IPS-18a (cell line): ENCODE results near the gene RASSF5.

ENCODE experiments used
- H3K27ac ChIP-seq: one replicate; pipeline ENCODE4 v1.5.1; 2013; ENCODE audit warnings: low read length
- H3K27me3 ChIP-seq: one replicate; pipeline ENCODE4 v1.6.1; 2013; ENCODE audit warnings: mild to moderate bottlenecking, low read length; ENCODE audit not compliant: control insufficient read depth, insufficient read depth
- H3K36me3 ChIP-seq: one replicate; pipeline ENCODE4 v1.6.1; 2013; ENCODE audit warnings: low read depth, low read length; ENCODE audit not compliant: control insufficient read depth
- H3K4me1 ChIP-seq: one replicate; pipeline ENCODE4 v1.6.1; 2013; ENCODE audit warnings: low read depth, low read length; ENCODE audit not compliant: control insufficient read depth
- H3K4me3 ChIP-seq: one replicate; pipeline ENCODE4 v1.5.1; 2013; ENCODE audit warnings: low read length
- H3K9ac ChIP-seq: one replicate; pipeline ENCODE4 v1.6.1; 2013; ENCODE audit warnings: mild to moderate bottlenecking, low read length, moderate library complexity
- H3K9me3 ChIP-seq: one replicate; pipeline ENCODE4 v1.6.1; 2013; ENCODE audit warnings: low read depth, low read length; ENCODE audit not compliant: control insufficient read depth

Gene RASSF5

GRCh38 chr1:206521127-206521526, 13.8 kb downstream of the RASSF5 start:
- H3K9ac ChIP-seq = no peak overlapping the region
- H3K27ac ChIP-seq = no peak overlapping the region
- H3K9me3 ChIP-seq = no peaks in the 10 kb centered on the region
- no peak overlapping the region for H3K4me3 ChIP-seq
- H3K36me3 ChIP-seq = no peaks in the 10 kb centered on the region
- H3K4me1 ChIP-seq = no peaks in the 10 kb centered on the region
- no peaks in the 10 kb centered on the region for H3K27me3 ChIP-seq

- no peaks in the 10 kb centered on the region for H3K27me3 ChIP-seq
- no peak overlapping the region for H3K27ac ChIP-seq
- H3K9me3 ChIP-seq = no peaks in the 10 kb centered on the region
- no peak overlapping the region for H3K4me3 ChIP-seq
- no peaks in the 10 kb centered on the region for H3K4me1 ChIP-seq
- no peaks in the 10 kb centered on the region for H3K36me3 ChIP-seq
- H3K9ac ChIP-seq = no peak overlapping the region
Observed at GRCh38 chr1:206521694-206522402, 14.5 kb downstream of the RASSF5 start.

- H3K9ac ChIP-seq = no peak overlapping the region
- H3K27me3 ChIP-seq = no peaks in the 10 kb centered on the region
- no peak overlapping the region for H3K27ac ChIP-seq
- no peaks in the 10 kb centered on the region for H3K4me1 ChIP-seq
- no peak overlapping the region for H3K4me3 ChIP-seq
- H3K36me3 ChIP-seq = no peaks in the 10 kb centered on the region
- H3K9me3 ChIP-seq = no peaks in the 10 kb centered on the region
Observed at GRCh38 chr1:206524739-206525364, 17.5 kb downstream of the RASSF5 start.

GRCh38 chr1:206526064-206526911, 19.0 kb downstream of the RASSF5 start:
- Histone ChIP-seq H3K27ac (no peak overlapping the region), H3K9me3 (no peaks in the 10 kb centered on the region), H3K36me3 (no peaks in the 10 kb centered on the region), H3K4me3 (no peak overlapping the region), H3K9ac (no peak overlapping the region), H3K27me3 (no peaks in the 10 kb centered on the region), H3K4me1 (no peaks in the 10 kb centered on the region)

- H3K9me3 ChIP-seq = no peaks in the 10 kb centered on the region
- no peak overlapping the region for H3K4me3 ChIP-seq
- no peaks in the 10 kb centered on the region for H3K4me1 ChIP-seq
- H3K27ac ChIP-seq = no peak overlapping the region
- H3K9ac ChIP-seq = no peak overlapping the region
- H3K27me3 ChIP-seq = no peaks in the 10 kb centered on the region
- H3K36me3 ChIP-seq = no peaks in the 10 kb centered on the region
Observed at GRCh38 chr1:206529425-206529824, 22.1 kb downstream of the RASSF5 start.

- no peak overlapping the region for H3K27ac ChIP-seq
- no peaks in the 10 kb centered on the region for H3K27me3 ChIP-seq
- no peak overlapping the region for H3K4me3 ChIP-seq
- no peak overlapping the region for H3K9ac ChIP-seq
- no peaks in the 10 kb centered on the region for H3K36me3 ChIP-seq
- H3K9me3 ChIP-seq = no peaks in the 10 kb centered on the region
- H3K4me1 ChIP-seq = no peaks in the 10 kb centered on the region
Observed at GRCh38 chr1:206532368-206532767, 25.0 kb downstream of the RASSF5 start.

- H3K9me3 ChIP-seq = no peaks in the 10 kb centered on the region
- H3K27ac ChIP-seq = no peak overlapping the region
- no peak overlapping the region for H3K4me3 ChIP-seq
- no peaks in the 10 kb centered on the region for H3K27me3 ChIP-seq
- no peaks in the 10 kb centered on the region for H3K4me1 ChIP-seq
- no peak overlapping the region for H3K9ac ChIP-seq
- no peaks in the 10 kb centered on the region for H3K36me3 ChIP-seq
Observed at GRCh38 chr1:206534552-206534951, 27.2 kb downstream of the RASSF5 start.

GRCh38 chr1:206535853-206536188, 28.5 kb downstream of the RASSF5 start:
- H3K27me3 ChIP-seq = no peaks in the 10 kb centered on the region
- H3K9me3 ChIP-seq = no peaks in the 10 kb centered on the region
- no peaks in the 10 kb centered on the region for H3K4me1 ChIP-seq
- H3K4me3 ChIP-seq = no peak overlapping the region
- no peak overlapping the region for H3K9ac ChIP-seq
- no peak overlapping the region for H3K27ac ChIP-seq
- no peaks in the 10 kb centered on the region for H3K36me3 ChIP-seq

- Histone ChIP-seq H3K9me3 (no peaks in the 10 kb centered on the region), H3K9ac (no peak overlapping the region), H3K27ac (no peak overlapping the region), H3K4me3 (no peak overlapping the region), H3K27me3 (no peaks in the 10 kb centered on the region), H3K4me1 (no peaks in the 10 kb centered on the region), H3K36me3 (no peaks in the 10 kb centered on the region)
Observed at GRCh38 chr1:206537141-206537540, 29.8 kb downstream of the RASSF5 start.

GRCh38 chr1:206538086-206538770, 30.9 kb downstream of the RASSF5 start:
- H3K4me3 ChIP-seq = no peak overlapping the region
- no peaks in the 10 kb centered on the region for H3K4me1 ChIP-seq
- H3K27ac ChIP-seq = no peak overlapping the region
- no peaks in the 10 kb centered on the region for H3K27me3 ChIP-seq
- H3K36me3 ChIP-seq = no peaks in the 10 kb centered on the region
- no peak overlapping the region for H3K9ac ChIP-seq
- no peaks in the 10 kb centered on the region for H3K9me3 ChIP-seq

- no peak overlapping the region for H3K27ac ChIP-seq
- H3K9me3 ChIP-seq = no peaks in the 10 kb centered on the region
Observed at GRCh38 chr1:206538901-206539640, 31.7 kb downstream of the RASSF5 start.

More at GRCh38 chr1:206538901-206539640, 31.7 kb downstream of the RASSF5 start:
- Histone ChIP-seq H3K36me3 (no peaks in the 10 kb centered on the region), H3K27me3 (no peaks in the 10 kb centered on the region), H3K9ac (no peak overlapping the region), H3K4me3 (no peak overlapping the region), H3K4me1 (no peaks in the 10 kb centered on the region)
